Measurements from ENCODE around the gene YPEL1.

DNA sequence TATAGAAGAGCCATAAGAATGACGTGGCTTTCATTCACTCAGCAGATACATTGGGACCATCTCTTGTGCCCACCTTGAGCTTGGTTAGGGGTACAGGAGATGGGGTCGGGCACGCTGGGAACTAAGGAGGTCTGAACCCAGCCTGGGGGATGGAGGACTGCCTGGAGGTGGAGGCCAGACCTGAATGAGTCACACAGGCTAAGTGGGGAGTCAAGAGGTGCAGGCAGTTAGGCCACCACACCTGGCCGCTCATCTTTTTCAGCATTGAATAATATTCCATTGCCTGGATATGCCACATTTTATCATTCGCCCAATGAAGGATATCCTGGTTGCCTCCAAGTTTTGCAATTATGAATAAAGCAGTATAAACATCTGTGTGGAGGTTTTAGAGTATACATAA lies 73.6 kb downstream of the YPEL1 start:
- TF ChIP-seq, protein P1, sequence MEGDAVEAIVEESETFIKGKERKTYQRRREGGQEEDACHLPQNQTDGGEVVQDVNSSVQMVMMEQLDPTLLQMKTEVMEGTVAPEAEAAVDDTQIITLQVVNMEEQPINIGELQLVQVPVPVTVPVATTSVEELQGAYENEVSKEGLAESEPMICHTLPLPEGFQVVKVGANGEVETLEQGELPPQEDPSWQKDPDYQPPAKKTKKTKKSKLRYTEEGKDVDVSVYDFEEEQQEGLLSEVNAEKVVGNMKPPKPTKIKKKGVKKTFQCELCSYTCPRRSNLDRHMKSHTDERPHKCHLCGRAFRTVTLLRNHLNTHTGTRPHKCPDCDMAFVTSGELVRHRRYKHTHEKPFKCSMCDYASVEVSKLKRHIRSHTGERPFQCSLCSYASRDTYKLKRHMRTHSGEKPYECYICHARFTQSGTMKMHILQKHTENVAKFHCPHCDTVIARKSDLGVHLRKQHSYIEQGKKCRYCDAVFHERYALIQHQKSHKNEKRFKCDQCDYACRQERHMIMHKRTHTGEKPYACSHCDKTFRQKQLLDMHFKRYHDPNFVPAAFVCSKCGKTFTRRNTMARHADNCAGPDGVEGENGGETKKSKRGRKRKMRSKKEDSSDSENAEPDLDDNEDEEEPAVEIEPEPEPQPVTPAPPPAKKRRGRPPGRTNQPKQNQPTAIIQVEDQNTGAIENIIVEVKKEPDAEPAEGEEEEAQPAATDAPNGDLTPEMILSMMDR (IDR thresholded peaks at IDR 0.05), result no peak
- TF ChIP-seq POLR2AphosphoS5 (IDR thresholded peaks at IDR 0.05), result no peak
